Activated T-helper 2 cell treated with anti-CD3 and anti-CD28 coated beads, Interferon-gamma antibody, Interleukin-2, Interleukin-4, amounts not matched to agents 10 μg/mL and 5 μg/mL and 100 μg/mL, durations not matched to agents 14 hours and 24 hours and 36 hours (primary cell): Measurements from ENCODE around the gene PLEKHG2. TPM values are rescaled to one million over a fixed set of nuclear protein-coding genes. Genes with fewer than 3 reads are reported as not detected.
A peak's percentile ranks its signal among the peaks of the same experiment; 100 is the strongest.
"Not testable (repeated sequence)": the region's sequence is repeated elsewhere in the genome, so short reads cannot be mapped to it uniquely, and the experiment has no call there.

Experiments
- DNase-seq: peaks from one replicate; pipeline ENCODE4 v3.0.0; 2021; ENCODE audit warnings: low spot score
- H3K27ac Mint-ChIP-seq: one replicate; pipeline ENCODE4 v1.8.0; 2021; ENCODE audit warnings: mixed read lengths
- H3K27me3 Mint-ChIP-seq: one replicate; pipeline ENCODE4 v1.8.0; 2021; ENCODE audit warnings: low read depth, mixed read lengths
- H3K36me3 Mint-ChIP-seq: one replicate; pipeline ENCODE4 v1.8.0; 2021; ENCODE audit warnings: low read depth, mixed read lengths
- H3K4me1 Mint-ChIP-seq: one replicate; pipeline ENCODE4 v1.8.0; 2021; ENCODE audit warnings: low read depth, mixed read lengths
- H3K4me3 Mint-ChIP-seq: one replicate; pipeline ENCODE4 v1.8.0; 2021; ENCODE audit warnings: low read depth, mild to moderate bottlenecking, moderate library complexity, mixed read lengths
- H3K9me3 Mint-ChIP-seq: one replicate; pipeline ENCODE4 v1.8.0; 2021; ENCODE audit warnings: mixed read lengths
- intact Hi-C: fragments of 100-400 bp; cut with micrococcal nuclease; formaldehyde crosslinking; loops from one replicate; pipeline ENCODE4 v1.15.1; 2023
- total RNA-seq: library from RNA; stranded (reverse); gene quantifications from 2 replicates; pipeline ENCODE4 v1.2.3, GENCODE V29; 2022

Gene PLEKHG2
- total RNA-seq: 49.8 and 50.7 TPM in 2 replicates

GRCh38 chr19:39412100-39412866 is at the start of gene PLEKHG2:
Gene PLEKHG2 (plus strand): TSS chr19:39412669. CDS start chr19:39414087, 1,418 bp downstream.
- intact Hi-C loops: loop anchor here (1.0 to 2.0 kb wide), 7 partner anchors 15 to 290 kb away; partner anchors contain the start of genes MED29 and PAF1
- peak within 1 kb of the TSS; percentile 90 for H3K27ac Mint-ChIP-seq
- H3K4me3 Mint-ChIP-seq: peak within 1 kb of the TSS; percentile 97
- no peaks in the 10 kb centered on the region for H3K9me3 Mint-ChIP-seq
- H3K4me1 Mint-ChIP-seq: peaks cover 38% of the 10 kb centered on the region
- H3K36me3 Mint-ChIP-seq: peaks cover 35% of the 10 kb centered on the region
- H3K27me3 Mint-ChIP-seq: no peaks in the 10 kb centered on the region
- peak; percentile 96 for DNase-seq

DNA sequence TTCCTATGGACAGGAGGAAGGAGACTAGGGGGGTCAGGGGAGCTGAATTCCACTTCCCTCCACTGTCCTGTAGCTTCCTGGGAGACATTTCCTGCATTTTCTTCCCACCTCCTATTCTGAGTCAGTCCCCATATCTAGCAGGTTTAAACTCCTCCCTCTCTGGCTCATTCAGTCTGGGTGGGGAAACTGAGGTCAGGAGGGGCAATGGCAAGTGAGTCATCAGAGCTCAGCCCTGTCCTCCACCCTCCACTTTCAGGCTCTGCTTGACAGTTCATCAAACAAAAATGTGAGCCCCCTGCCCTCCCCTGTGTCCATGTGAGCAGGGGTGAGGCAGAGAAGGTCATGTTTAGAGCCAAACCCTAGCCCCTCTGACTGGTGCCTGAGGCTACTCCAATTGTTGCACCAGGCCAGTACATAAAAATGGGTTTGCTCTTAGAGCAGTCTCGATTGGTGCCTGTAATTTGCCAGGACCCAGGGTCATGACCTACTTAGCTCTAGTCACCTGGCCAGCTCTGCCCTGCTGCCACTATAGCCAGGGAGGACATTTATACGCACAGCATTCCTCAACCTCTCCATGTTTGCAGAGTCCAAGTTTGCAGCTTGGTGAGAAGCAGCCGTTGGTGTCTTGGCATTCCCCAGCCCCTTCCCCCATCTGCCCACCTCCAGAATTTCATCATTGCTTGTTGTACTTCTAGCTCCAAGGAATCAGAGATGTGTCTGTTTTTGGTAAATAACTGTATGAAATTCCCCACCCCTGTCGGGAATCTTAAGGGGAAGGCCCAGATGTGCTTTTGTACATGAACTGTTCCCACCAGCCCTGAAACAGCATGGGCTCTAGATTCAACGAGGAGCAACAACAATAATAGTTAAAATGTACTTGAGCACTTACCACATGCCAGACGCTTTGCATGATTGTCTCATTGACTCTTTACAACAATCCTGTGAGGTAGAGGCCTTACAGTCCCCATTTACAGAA is 49.5 kb upstream of the PLEKHG2 start:
- no peak for DNase-seq
- Mint-ChIP-seq H3K36me3 (peaks cover 47% of the 10 kb centered on the region), H3K9me3 (no peaks in the 10 kb centered on the region), H3K27ac (no peak overlapping the region), H3K4me3 (no peak overlapping the region), H3K27me3 (no peaks in the 10 kb centered on the region), H3K4me1 (peaks cover 8% of the 10 kb centered on the region)
- intact Hi-C loops: no loop called here

GRCh38 chr19:39363901-39364457 is 48.5 kb upstream of the PLEKHG2 start:
- Mint-ChIP-seq H3K36me3 (peaks cover 45% of the 10 kb centered on the region), H3K4me1 (peaks cover 3% of the 10 kb centered on the region), H3K4me3 (no peak overlapping the region), H3K27ac (peak overlapping the region; percentile 43), H3K27me3 (no peaks in the 10 kb centered on the region), H3K9me3 (no peaks in the 10 kb centered on the region)
- intact Hi-C loops: no loop called here
- DNase-seq: no peak

GRCh38 chr19:39365531-39365930 is 46.9 kb upstream of the PLEKHG2 start:
- H3K27ac Mint-ChIP-seq: no peak overlapping the region
- H3K9me3 Mint-ChIP-seq: no peaks in the 10 kb centered on the region
- no peaks in the 10 kb centered on the region for H3K27me3 Mint-ChIP-seq
- H3K4me1 Mint-ChIP-seq: no peaks in the 10 kb centered on the region
- no peak overlapping the region for H3K4me3 Mint-ChIP-seq
- DNase-seq: no peak
- intact Hi-C loops: no loop called here
- peaks cover 46% of the 10 kb centered on the region for H3K36me3 Mint-ChIP-seq

DNA sequence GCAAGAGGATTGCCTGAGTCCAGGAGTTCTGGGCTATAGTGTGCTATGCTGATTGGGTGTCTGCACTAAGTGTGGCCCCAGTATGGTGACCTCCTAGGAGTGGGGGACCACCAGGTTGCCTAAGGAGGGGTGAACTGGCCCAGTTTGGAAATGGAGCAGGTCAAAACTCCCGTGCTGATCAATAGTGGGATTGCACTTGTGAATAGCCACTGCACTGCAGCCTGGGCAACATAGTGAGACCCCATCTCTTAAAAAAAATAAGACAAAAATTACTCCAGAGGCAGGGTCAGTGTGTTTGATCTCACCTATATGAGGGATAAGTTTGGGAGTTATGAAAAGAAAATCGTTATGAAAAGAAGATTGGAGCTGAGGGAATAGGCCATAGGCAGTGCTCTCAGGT is 43.3 kb upstream of the PLEKHG2 start:
- no peak overlapping the region for H3K4me3 Mint-ChIP-seq
- no peaks in the 10 kb centered on the region for H3K9me3 Mint-ChIP-seq
- H3K36me3 Mint-ChIP-seq: peaks cover 43% of the 10 kb centered on the region
- H3K27ac Mint-ChIP-seq: no peak overlapping the region
- intact Hi-C loops: no loop called here
- H3K4me1 Mint-ChIP-seq: peaks cover 4% of the 10 kb centered on the region
- no peaks in the 10 kb centered on the region for H3K27me3 Mint-ChIP-seq
- DNase-seq: no peak

DNA sequence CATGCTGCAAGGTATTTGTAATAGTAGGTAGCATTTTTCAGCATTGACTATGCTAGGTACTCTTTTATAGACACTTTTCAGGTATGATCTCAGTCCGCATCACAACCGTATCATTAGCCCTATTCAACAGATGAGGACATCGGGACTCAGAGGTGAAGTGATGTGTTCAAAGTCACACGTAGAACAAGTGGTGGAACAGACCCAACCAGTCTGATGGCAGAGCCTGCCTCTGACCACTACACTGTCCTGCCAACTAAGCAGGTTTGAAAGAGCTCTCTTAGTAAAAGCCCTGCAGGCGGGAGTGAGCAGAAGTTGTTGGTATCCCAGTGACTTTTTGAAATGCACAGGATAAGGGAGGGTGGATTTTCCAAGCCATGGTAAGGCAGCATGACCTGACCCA is 41.7 kb upstream of the PLEKHG2 start:
- no peak for DNase-seq
- H3K4me1 Mint-ChIP-seq: peaks cover 4% of the 10 kb centered on the region
- no peaks in the 10 kb centered on the region for H3K9me3 Mint-ChIP-seq
- H3K4me3 Mint-ChIP-seq: no peak overlapping the region
- H3K36me3 Mint-ChIP-seq: peaks cover 41% of the 10 kb centered on the region
- no peak overlapping the region for H3K27ac Mint-ChIP-seq
- no peaks in the 10 kb centered on the region for H3K27me3 Mint-ChIP-seq
- intact Hi-C loops: no loop called here

- Mint-ChIP-seq H3K27me3 (no peaks in the 10 kb centered on the region), H3K36me3 (peaks cover 49% of the 10 kb centered on the region), H3K4me1 (peaks cover 4% of the 10 kb centered on the region), H3K27ac (no peak overlapping the region), H3K4me3 (no peak overlapping the region), H3K9me3 (no peaks in the 10 kb centered on the region)
- intact Hi-C loops: no loop called here
- no peak for DNase-seq
Measured at GRCh38 chr19:39372047-39372802, 40.2 kb upstream of the PLEKHG2 start.

GRCh38 chr19:39372941-39373340 is 39.5 kb upstream of the PLEKHG2 start:
- Mint-ChIP-seq H3K4me3 (no peak overlapping the region), H3K27me3 (no peaks in the 10 kb centered on the region), H3K36me3 (peaks cover 54% of the 10 kb centered on the region), H3K4me1 (peaks cover 4% of the 10 kb centered on the region), H3K27ac (no peak overlapping the region), H3K9me3 (no peaks in the 10 kb centered on the region)
- intact Hi-C loops: no loop called here
- no peak for DNase-seq

DNA sequence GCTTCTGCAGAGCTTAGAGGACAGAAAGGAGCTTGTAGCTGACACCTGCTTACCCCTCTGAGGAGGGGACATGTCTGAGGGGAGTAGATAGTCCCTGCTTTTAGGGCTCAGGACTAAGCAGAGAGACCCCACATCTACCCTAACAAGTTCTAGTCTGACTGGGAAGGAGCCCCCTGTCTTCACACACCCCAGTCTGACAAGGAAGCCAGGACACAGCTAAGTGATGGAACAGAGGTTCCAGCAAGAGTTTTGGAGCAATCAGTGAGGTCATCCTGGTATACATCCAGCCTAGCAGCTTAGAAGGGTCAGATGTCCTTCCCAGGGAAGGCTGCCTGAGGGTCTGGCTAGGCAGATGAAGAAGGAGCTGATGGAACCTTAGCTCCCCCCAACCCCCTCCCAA is 36.5 kb upstream of the PLEKHG2 start:
- Mint-ChIP-seq H3K27me3 (no peaks in the 10 kb centered on the region), H3K4me1 (peaks cover 4% of the 10 kb centered on the region), H3K27ac (no peak overlapping the region), H3K9me3 (no peaks in the 10 kb centered on the region), H3K36me3 (peaks cover 62% of the 10 kb centered on the region), H3K4me3 (no peak overlapping the region)
- intact Hi-C loops: no loop called here
- no peak for DNase-seq

DNA sequence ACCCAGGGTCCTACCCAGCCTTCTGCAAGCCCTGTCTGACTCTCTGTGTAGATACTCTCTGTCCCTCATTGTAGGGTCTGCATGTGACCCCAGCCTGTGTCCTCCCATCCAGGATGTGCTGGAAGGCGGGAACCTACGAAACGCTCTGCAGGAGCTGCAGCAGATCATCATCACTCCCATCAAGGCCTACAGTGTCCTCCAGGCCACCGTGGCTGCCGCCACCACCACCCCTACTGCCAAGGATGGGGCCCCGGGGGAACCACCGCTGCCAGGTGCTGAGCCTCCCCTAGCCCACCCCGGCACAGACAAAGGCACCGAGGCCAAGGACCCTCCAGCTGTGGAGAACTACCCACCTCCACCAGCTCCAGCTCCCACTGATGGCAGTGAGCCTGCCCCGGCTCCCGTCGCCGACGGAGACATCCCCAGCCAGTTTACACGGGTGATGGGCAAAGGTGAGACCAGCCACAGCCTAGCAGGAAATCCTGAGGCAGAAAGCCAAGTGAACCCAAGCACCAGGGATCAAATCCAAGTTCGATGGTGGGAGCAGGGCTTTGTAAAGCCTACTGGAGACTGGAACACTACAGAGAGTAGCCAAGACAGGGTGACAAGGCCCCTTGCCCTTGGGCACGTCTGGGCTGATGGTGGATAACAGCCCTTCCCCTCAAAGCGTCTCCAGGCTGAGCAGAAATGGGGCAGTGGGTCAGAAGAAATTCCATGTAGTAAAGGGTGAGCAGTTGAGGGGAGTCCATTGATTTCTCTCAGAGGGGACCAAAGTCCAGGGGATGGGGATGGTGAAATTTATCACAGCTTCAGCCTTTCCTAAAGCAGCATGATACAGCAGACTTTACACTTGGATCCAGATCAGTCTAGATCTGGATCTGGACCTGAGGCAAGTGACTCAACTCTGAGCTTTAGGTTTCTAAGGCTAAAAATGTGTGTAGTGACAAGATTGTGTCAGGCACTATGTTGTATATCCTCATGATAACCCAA is 34.8 kb upstream of the PLEKHG2 start:
- no peaks in the 10 kb centered on the region for H3K27me3 Mint-ChIP-seq
- no peak for DNase-seq
- no peak overlapping the region for H3K27ac Mint-ChIP-seq
- H3K4me3 Mint-ChIP-seq: no peak overlapping the region
- H3K9me3 Mint-ChIP-seq: no peaks in the 10 kb centered on the region
- peaks cover 68% of the 10 kb centered on the region for H3K36me3 Mint-ChIP-seq
- intact Hi-C loops: no loop called here
- H3K4me1 Mint-ChIP-seq: no peaks in the 10 kb centered on the region

- H3K27me3 Mint-ChIP-seq, H3K9me3 Mint-ChIP-seq, H3K4me3 Mint-ChIP-seq, H3K27ac Mint-ChIP-seq, intact Hi-C loops, DNase-seq, H3K4me1 Mint-ChIP-seq: not testable (repeated sequence)
- peaks cover 76% of the 10 kb centered on the region for H3K36me3 Mint-ChIP-seq
Measured at GRCh38 chr19:39379366-39379765, 33.1 kb upstream of the PLEKHG2 start.
